ENCODE results near the gene IQCC.
"Not testable (repeated sequence)": the region's sequence is repeated elsewhere in the genome, so short reads cannot be mapped to it uniquely, and the experiment has no call there.

Gene IQCC

GRCh38 chr1:32205401-32206370, at the start of gene IQCC:
IQCC (plus strand) TSS chr1:32205671; CDS start chr1:32205682, 11 bp downstream.
- peak; percentile 85 for DNase-seq

- no peak for DNase-seq
Measured at GRCh38 chr1:32159189-32159588, 46.3 kb upstream of the IQCC start.

DNA sequence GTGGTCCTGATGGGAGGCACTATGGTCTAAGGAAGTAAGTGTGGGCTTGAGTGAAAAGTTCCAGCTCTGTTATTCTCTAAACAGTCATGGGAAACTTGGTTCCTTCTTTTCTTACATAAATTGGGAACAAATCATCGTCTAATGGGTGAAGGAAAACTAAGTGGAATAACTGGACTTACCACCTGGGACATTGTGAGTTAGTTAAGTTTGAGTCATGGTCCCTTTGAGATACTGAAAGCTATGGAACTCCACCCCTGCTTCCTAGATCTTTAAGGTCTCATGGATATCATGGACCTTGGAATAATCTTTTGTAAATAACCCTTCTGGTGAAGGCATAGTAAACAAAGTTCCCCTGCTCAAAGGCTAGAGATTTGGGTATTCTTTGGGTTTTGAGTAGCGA, 42.1 kb upstream of the IQCC start:
- no peak for DNase-seq

DNA sequence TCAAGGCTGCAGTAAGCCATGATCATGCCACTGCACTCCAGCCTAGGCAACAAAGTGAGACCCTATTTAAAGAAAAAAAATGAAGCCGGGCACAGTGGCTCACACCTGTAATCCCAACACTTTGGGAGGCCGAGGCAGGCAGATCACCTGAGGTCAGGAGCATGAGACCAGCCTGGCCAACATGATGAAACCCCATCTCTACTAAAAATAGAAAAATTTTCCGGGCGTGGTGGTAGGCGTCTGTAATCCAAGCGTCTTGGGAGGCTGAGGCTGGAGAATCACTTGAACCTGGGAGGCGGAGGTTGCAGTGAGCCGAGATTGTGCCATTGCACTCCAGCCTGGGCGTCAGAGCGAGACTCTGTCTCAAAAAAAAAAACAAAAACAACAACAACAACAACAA, 39.8 kb upstream of the IQCC start:
- DNase-seq, result not testable (repeated sequence)

GRCh38 chr1:32170991-32171390, 34.5 kb upstream of the IQCC start:
- no peak for DNase-seq

- DNase-seq, result no peak
Measured at GRCh38 chr1:32172621-32173245, 32.7 kb upstream of the IQCC start.

DNA sequence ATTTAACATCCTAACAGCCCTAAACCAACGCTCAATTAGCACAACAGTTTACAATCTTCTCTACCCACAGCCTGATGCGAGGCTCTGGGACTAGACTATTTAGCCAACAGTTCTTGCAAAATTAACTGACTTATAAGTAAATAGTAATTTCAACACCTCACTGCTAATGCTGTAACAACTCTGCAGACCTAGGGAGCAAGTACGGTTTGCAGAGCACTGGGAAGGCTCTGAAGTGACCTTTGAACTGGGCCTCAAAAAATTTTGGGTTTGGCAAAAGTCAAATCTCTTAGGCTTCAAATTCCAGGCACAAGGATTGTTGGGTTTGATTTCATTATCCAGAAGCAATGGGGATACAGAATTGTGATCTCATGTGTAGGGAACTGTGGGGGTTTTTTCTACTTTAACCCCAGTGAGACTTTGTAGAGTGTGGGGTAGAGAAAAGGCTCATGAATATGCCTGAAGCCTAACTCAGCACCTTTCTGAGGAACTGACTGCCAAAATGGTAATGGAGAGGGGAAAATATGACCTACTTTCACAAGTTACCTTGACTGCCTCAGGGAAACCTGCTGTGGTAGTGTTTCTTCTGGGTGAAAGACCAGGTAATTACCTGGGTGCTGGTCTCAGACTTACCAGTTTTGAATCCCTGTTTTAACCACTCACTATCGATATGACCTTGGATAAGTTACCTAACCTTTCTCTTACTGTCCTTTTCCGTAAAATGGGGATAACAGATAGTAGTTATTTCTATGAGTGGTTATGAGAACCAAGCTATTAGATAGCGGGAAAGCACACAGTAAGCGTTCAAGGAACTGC, 26.9 kb upstream of the IQCC start:
- no peak for DNase-seq

- DNase-seq, result no peak
Measured at GRCh38 chr1:32179193-32179442, 26.4 kb upstream of the IQCC start.

GRCh38 chr1:32179443-32180185, 25.9 kb upstream of the IQCC start, which contains the start of gene TXLNA:
TXLNA (plus strand) TSS chr1:32179675; CDS start chr1:32180346, 671 bp downstream.
- peak; percentile 89 for DNase-seq

DNA sequence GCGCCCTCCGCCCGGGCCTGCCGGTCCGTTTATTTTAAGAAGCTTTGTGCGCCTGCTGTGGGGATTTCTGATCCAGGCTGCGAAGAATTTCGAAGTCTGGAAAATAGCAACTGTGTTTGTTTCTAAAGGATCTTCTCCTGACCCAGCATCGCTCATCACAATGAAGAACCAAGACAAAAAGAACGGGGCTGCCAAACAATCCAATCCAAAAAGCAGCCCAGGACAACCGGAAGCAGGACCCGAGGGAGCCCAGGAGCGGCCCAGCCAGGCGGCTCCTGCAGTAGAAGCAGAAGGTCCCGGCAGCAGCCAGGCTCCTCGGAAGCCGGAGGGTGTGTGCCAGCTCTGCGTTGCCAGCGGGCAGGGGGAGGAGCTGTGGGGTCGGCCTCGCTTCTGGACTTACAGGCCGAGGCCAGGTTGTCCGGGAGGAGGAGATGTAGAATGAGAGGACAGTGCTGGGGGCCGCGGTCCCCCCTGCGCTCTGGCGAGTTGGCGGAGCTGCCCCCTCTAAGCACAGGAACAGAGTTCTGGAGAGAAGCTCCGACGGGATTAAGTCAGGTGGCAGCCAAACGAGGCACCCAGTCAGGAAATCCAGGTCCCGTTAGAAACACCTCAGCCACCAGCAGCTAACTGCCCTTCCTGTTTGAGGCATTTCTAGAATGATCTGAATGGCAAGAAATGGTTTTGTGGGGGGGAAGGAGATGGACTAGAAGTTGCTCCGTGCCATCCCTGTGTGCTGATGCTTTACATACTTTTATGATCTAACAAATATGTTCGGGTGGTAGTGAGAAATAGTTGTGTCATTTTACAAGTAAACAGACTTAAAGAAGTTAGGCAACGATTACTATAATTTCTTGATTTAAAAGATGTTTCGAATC, 25.0 kb upstream of the IQCC start:
- peak; percentile 28 for DNase-seq

DNA sequence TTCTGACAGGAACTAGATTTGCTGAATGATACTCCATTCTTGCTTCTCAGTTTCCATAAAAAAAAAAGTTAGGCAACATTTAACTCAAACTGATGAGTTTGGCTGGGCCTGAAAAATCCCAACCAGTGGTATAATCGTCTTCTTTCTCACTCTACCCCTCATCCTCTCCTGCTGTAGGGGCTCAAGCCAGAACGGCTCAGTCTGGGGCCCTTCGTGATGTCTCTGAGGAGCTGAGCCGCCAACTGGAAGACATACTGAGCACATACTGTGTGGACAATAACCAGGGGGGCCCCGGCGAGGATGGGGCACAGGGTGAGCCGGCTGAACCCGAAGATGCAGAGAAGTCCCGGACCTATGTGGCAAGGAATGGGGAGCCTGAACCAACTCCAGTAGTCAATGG, 24.4 kb upstream of the IQCC start:
- DNase-seq, result no peak

DNA sequence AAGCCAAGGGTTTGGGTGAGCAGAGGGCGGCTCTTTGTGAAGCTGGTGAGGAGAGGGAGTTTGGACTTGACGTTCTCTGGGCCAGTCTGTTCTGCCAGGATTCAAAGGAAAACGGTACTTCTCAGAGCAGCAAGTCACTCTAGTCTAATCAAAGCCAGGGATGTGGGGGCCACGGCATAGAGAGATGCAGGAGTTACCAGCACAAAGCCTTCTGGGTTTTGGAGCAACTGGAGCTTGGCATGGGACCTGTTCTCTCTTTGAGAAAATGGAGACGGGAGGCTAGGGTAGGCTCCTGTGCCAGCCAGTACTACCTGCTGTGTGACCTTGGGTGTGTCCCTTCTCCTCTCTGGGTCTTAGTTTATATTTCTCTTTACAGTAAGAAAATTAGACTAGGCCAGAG, 23.9 kb upstream of the IQCC start:
- no peak for DNase-seq

- no peak for DNase-seq
Measured at GRCh38 chr1:32182060-32182459, 23.4 kb upstream of the IQCC start.

DNA sequence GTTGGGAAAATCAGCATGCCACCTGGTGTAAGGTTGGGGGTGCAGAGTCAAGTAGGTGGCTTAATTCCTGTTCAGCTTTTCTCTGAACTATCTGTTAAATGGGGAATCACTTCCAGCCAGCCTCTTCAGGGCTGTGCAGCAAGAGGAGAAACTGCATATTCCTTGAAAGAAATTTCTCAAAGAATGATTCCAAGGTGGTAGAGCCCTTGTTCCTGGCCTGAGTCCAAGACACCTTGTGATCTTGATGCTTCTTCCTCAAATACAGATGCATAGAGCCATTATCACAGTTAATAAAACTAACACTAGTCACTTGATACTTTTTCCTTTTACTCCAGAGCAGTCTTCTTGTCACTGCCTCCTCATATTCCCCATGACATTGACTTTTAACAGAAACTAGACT, 20.8 kb upstream of the IQCC start:
- no peak for DNase-seq

GRCh38 chr1:32186077-32186476, 19.4 kb upstream of the IQCC start:
- no peak for DNase-seq

GRCh38 chr1:32186491-32186890, 19.0 kb upstream of the IQCC start:
- no peak for DNase-seq

DNA sequence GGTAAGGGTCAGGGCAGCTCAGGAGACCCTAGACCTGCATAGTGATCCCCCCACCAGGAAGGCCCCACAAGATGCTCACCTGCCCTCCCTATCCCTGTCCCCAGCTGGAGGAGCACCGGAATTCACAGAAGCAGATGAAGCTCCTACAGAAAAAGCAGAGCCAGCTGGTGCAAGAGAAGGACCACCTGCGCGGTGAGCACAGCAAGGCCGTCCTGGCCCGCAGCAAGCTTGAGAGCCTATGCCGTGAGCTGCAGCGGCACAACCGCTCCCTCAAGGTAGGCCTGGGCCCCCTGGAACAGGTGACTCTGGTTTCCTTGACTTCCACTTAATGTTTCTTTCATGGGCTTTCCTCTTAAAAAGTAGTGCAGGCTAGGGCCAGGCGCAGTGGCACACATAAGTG, 17.6 kb upstream of the IQCC start:
- DNase-seq, result no peak

DNA sequence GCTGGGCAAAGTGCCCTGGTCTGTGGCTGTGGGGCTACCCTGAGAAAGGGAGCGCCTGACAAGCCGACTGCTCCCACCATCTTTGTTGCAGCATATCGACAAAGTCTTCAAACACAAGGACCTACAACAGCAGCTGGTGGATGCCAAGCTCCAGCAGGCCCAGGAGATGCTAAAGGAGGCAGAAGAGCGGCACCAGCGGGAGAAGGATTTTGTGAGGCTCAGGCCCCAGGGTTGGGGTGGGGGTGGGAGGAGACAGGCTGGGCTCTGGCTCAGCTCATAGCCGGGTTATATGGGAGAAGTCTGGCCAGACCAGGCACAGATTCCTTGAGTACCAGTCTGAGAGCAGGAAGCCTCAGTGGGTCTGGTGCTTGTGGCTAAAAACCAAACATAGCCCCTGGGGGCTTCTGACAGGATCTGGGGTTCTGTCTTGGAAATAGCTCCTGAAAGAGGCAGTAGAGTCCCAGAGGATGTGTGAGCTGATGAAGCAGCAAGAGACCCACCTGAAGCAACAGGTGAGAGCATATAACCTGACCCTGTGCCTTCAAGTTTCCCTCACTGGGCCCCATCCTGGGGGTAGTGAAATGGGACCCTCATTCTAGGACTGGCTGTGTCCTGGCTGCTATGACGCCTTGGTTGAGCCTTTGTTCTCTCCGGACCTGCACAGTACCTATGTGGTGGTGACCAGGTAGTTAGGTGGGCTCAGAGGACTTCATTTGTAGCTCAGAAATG, 13.1 kb upstream of the IQCC start:
- DNase-seq, result no peak

DNA sequence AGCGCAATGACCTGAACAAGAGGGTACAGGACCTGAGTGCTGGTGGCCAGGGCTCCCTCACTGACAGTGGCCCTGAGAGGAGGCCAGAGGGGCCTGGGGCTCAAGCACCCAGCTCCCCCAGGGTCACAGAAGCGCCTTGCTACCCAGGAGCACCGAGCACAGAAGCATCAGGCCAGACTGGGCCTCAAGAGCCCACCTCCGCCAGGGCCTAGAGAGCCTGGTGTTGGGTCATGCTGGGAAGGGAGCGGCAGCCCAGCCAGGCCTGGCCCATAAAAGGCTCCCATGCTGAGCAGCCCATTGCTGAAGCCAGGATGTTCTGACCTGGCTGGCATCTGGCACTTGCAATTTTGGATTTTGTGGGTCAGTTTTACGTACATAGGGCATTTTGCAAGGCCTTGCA, 10.5 kb upstream of the IQCC start:
- no peak for DNase-seq

- DNase-seq, result no peak
Measured at GRCh38 chr1:32195531-32195930, 9.9 kb upstream of the IQCC start.

Data from stimulated activated CD4-positive, alpha-beta T cell treated with anti-CD3 and anti-CD28 coated beads, Interleukin-12 subunit alpha, Interleukin-12 subunit beta, amount 100 ng/mL, for 4 hours (primary cell).